ENCODE measurements around the gene MAP2K4.

MAP2K4 gene

GRCh38 chr17:12078791-12079190 is 58.1 kb downstream of the MAP2K4 start:
- Histone ChIP-seq H3K36me3 (ENCODE audit: control insufficient read depth in 1 of 2, insufficient read depth in 2 of 2, low read length in 2 of 2) (peaks cover 18 to 25% of the 10 kb centered on the region in 2 donors), H3K27me3 (ENCODE audit: control insufficient read depth in 1 of 2, insufficient read depth in 2 of 2, low read length in 2 of 2) (no peaks in the 10 kb centered on the region), H3K9me3 (ENCODE audit: control insufficient read depth in 1 of 2, low read length in 2 of 2) (no peaks in the 10 kb centered on the region), H3K4me1 (ENCODE audit: control insufficient read depth in 1 of 2, insufficient read depth in 2 of 2, low read length in 2 of 2) (no peaks in the 10 kb centered on the region), H3K4me3 (ENCODE audit: low read depth in 1 of 2, low read length in 2 of 2) (no peak overlapping the region), H3K9ac (ENCODE audit: low read depth in 1 of 2, low read length in 2 of 2) (no peak overlapping the region), H3K27ac (ENCODE audit: low read depth, low read length) (no peak overlapping the region)

GRCh38 chr17:12081720-12082119 is 61.0 kb downstream of the MAP2K4 start:
- H3K4me1 ChIP-seq (ENCODE audit: control insufficient read depth in 1 of 2, insufficient read depth in 2 of 2, low read length in 2 of 2): no peaks in the 10 kb centered on the region
- no peaks in the 10 kb centered on the region for H3K9me3 ChIP-seq (ENCODE audit: control insufficient read depth in 1 of 2, low read length in 2 of 2)
- H3K36me3 ChIP-seq (ENCODE audit: control insufficient read depth in 1 of 2, insufficient read depth in 2 of 2, low read length in 2 of 2): peaks cover 15 to 21% of the 10 kb centered on the region in 2 donors
- H3K27me3 ChIP-seq (ENCODE audit: control insufficient read depth in 1 of 2, insufficient read depth in 2 of 2, low read length in 2 of 2): no peaks in the 10 kb centered on the region
- H3K27ac ChIP-seq (ENCODE audit: low read depth, low read length): no peak overlapping the region
- no peak overlapping the region for H3K9ac ChIP-seq (ENCODE audit: low read depth in 1 of 2, low read length in 2 of 2)
- H3K4me3 ChIP-seq (ENCODE audit: low read depth in 1 of 2, low read length in 2 of 2): no peak overlapping the region

GRCh38 chr17:12085076-12085949 is 64.6 kb downstream of the MAP2K4 start:
- H3K4me3 ChIP-seq (ENCODE audit: low read depth in 1 of 2, low read length in 2 of 2): no peak overlapping the region
- H3K4me1 ChIP-seq (ENCODE audit: control insufficient read depth in 1 of 2, insufficient read depth in 2 of 2, low read length in 2 of 2): no peaks in the 10 kb centered on the region
- H3K9ac ChIP-seq (ENCODE audit: low read depth in 1 of 2, low read length in 2 of 2): no peak overlapping the region
- no peaks in the 10 kb centered on the region for H3K27me3 ChIP-seq (ENCODE audit: control insufficient read depth in 1 of 2, insufficient read depth in 2 of 2, low read length in 2 of 2)
- peaks cover 11 to 12% of the 10 kb centered on the region in 2 donors for H3K36me3 ChIP-seq (ENCODE audit: control insufficient read depth in 1 of 2, insufficient read depth in 2 of 2, low read length in 2 of 2)
- no peak overlapping the region for H3K27ac ChIP-seq (ENCODE audit: low read depth, low read length)
- H3K9me3 ChIP-seq (ENCODE audit: control insufficient read depth in 1 of 2, low read length in 2 of 2): no peaks in the 10 kb centered on the region

GRCh38 chr17:12088035-12088434 is 67.4 kb downstream of the MAP2K4 start:
- Histone ChIP-seq H3K27me3 (ENCODE audit: control insufficient read depth in 1 of 2, insufficient read depth in 2 of 2, low read length in 2 of 2) (no peaks in the 10 kb centered on the region), H3K27ac (ENCODE audit: low read depth, low read length) (no peak overlapping the region), H3K9ac (ENCODE audit: low read depth in 1 of 2, low read length in 2 of 2) (no peak overlapping the region), H3K4me3 (ENCODE audit: low read depth in 1 of 2, low read length in 2 of 2) (no peak overlapping the region), H3K36me3 (ENCODE audit: control insufficient read depth in 1 of 2, insufficient read depth in 2 of 2, low read length in 2 of 2) (peaks cover 6 to 10% of the 10 kb centered on the region in 2 donors), H3K4me1 (ENCODE audit: control insufficient read depth in 1 of 2, insufficient read depth in 2 of 2, low read length in 2 of 2) (no peaks in the 10 kb centered on the region), H3K9me3 (ENCODE audit: control insufficient read depth in 1 of 2, low read length in 2 of 2) (no peaks in the 10 kb centered on the region)

- Histone ChIP-seq H3K27ac (ENCODE audit: low read depth, low read length) (no peak overlapping the region), H3K4me3 (ENCODE audit: low read depth in 1 of 2, low read length in 2 of 2) (no peak overlapping the region), H3K9me3 (ENCODE audit: control insufficient read depth in 1 of 2, low read length in 2 of 2) (no peaks in the 10 kb centered on the region), H3K36me3 (ENCODE audit: control insufficient read depth in 1 of 2, insufficient read depth in 2 of 2, low read length in 2 of 2) (peaks cover 5 to 6% of the 10 kb centered on the region in 2 donors), H3K27me3 (ENCODE audit: control insufficient read depth in 1 of 2, insufficient read depth in 2 of 2, low read length in 2 of 2) (no peaks in the 10 kb centered on the region), H3K9ac (ENCODE audit: low read depth in 1 of 2, low read length in 2 of 2) (no peak overlapping the region), H3K4me1 (ENCODE audit: control insufficient read depth in 1 of 2, insufficient read depth in 2 of 2, low read length in 2 of 2) (no peaks in the 10 kb centered on the region)
Observed at GRCh38 chr17:12089809-12090384, 69.2 kb downstream of the MAP2K4 start.

- Histone ChIP-seq H3K9me3 (ENCODE audit: control insufficient read depth in 1 of 2, low read length in 2 of 2) (no peaks in the 10 kb centered on the region), H3K36me3 (ENCODE audit: control insufficient read depth in 1 of 2, insufficient read depth in 2 of 2, low read length in 2 of 2) (peaks cover 11 to 19% of the 10 kb centered on the region in 2 donors), H3K4me1 (ENCODE audit: control insufficient read depth in 1 of 2, insufficient read depth in 2 of 2, low read length in 2 of 2) (no peaks in the 10 kb centered on the region), H3K27ac (ENCODE audit: low read depth, low read length) (no peak overlapping the region), H3K4me3 (ENCODE audit: low read depth in 1 of 2, low read length in 2 of 2) (no peak overlapping the region), H3K9ac (ENCODE audit: low read depth in 1 of 2, low read length in 2 of 2) (no peak overlapping the region), H3K27me3 (ENCODE audit: control insufficient read depth in 1 of 2, insufficient read depth in 2 of 2, low read length in 2 of 2) (no peaks in the 10 kb centered on the region)
Observed at GRCh38 chr17:12094336-12094735, 73.7 kb downstream of the MAP2K4 start.

- Histone ChIP-seq H3K36me3 (ENCODE audit: control insufficient read depth in 1 of 2, insufficient read depth in 2 of 2, low read length in 2 of 2) (peaks cover 6 to 16% of the 10 kb centered on the region in 2 donors), H3K4me3 (ENCODE audit: low read depth in 1 of 2, low read length in 2 of 2) (no peak overlapping the region), H3K9me3 (ENCODE audit: control insufficient read depth in 1 of 2, low read length in 2 of 2) (peaks cover 0 to 2% of the 10 kb centered on the region in 2 donors), H3K27ac (ENCODE audit: low read depth, low read length) (no peak overlapping the region), H3K9ac (ENCODE audit: low read depth in 1 of 2, low read length in 2 of 2) (no peak overlapping the region), H3K27me3 (ENCODE audit: control insufficient read depth in 1 of 2, insufficient read depth in 2 of 2, low read length in 2 of 2) (no peaks in the 10 kb centered on the region), H3K4me1 (ENCODE audit: control insufficient read depth in 1 of 2, insufficient read depth in 2 of 2, low read length in 2 of 2) (no peaks in the 10 kb centered on the region)
Observed at GRCh38 chr17:12095522-12095921, 74.8 kb downstream of the MAP2K4 start.

- Histone ChIP-seq H3K27ac (ENCODE audit: low read depth, low read length) (no peak overlapping the region), H3K4me1 (ENCODE audit: control insufficient read depth in 1 of 2, insufficient read depth in 2 of 2, low read length in 2 of 2) (no peaks in the 10 kb centered on the region), H3K27me3 (ENCODE audit: control insufficient read depth in 1 of 2, insufficient read depth in 2 of 2, low read length in 2 of 2) (no peaks in the 10 kb centered on the region), H3K4me3 (ENCODE audit: low read depth in 1 of 2, low read length in 2 of 2) (no peak overlapping the region), H3K9me3 (ENCODE audit: control insufficient read depth in 1 of 2, low read length in 2 of 2) (peaks cover 0 to 4% of the 10 kb centered on the region in 2 donors), H3K36me3 (ENCODE audit: control insufficient read depth in 1 of 2, insufficient read depth in 2 of 2, low read length in 2 of 2) (peaks cover 6 to 15% of the 10 kb centered on the region in 2 donors), H3K9ac (ENCODE audit: low read depth in 1 of 2, low read length in 2 of 2) (no peak overlapping the region)
Observed at GRCh38 chr17:12097326-12097725, 76.6 kb downstream of the MAP2K4 start.

- Histone ChIP-seq H3K27me3 (ENCODE audit: control insufficient read depth in 1 of 2, insufficient read depth in 2 of 2, low read length in 2 of 2) (no peaks in the 10 kb centered on the region), H3K9ac (ENCODE audit: low read depth in 1 of 2, low read length in 2 of 2) (no peak overlapping the region), H3K9me3 (ENCODE audit: control insufficient read depth in 1 of 2, low read length in 2 of 2) (peaks cover 0 to 4% of the 10 kb centered on the region in 2 donors), H3K27ac (ENCODE audit: low read depth, low read length) (no peak overlapping the region), H3K4me3 (ENCODE audit: low read depth in 1 of 2, low read length in 2 of 2) (no peak overlapping the region), H3K36me3 (ENCODE audit: control insufficient read depth in 1 of 2, insufficient read depth in 2 of 2, low read length in 2 of 2) (peaks cover 6 to 15% of the 10 kb centered on the region in 2 donors), H3K4me1 (ENCODE audit: control insufficient read depth in 1 of 2, insufficient read depth in 2 of 2, low read length in 2 of 2) (no peaks in the 10 kb centered on the region)
Observed at GRCh38 chr17:12098568-12098967, 77.9 kb downstream of the MAP2K4 start.

- H3K27me3 ChIP-seq (ENCODE audit: control insufficient read depth in 1 of 2, insufficient read depth in 2 of 2, low read length in 2 of 2): no peaks in the 10 kb centered on the region
- H3K9me3 ChIP-seq (ENCODE audit: control insufficient read depth in 1 of 2, low read length in 2 of 2): peaks cover 0 to 4% of the 10 kb centered on the region in 2 donors
- no peak overlapping the region for H3K4me3 ChIP-seq (ENCODE audit: low read depth in 1 of 2, low read length in 2 of 2)
- H3K27ac ChIP-seq (ENCODE audit: low read depth, low read length): no peak overlapping the region
- H3K36me3 ChIP-seq (ENCODE audit: control insufficient read depth in 1 of 2, insufficient read depth in 2 of 2, low read length in 2 of 2): peaks cover 6 to 15% of the 10 kb centered on the region in 2 donors
- no peaks in the 10 kb centered on the region for H3K4me1 ChIP-seq (ENCODE audit: control insufficient read depth in 1 of 2, insufficient read depth in 2 of 2, low read length in 2 of 2)
- H3K9ac ChIP-seq (ENCODE audit: low read depth in 1 of 2, low read length in 2 of 2): no peak overlapping the region
Observed at GRCh38 chr17:12099412-12099811, 78.7 kb downstream of the MAP2K4 start.

Data from duodenal mucosa (tissue), 2 donors.